GM21576 (cell line): Measurements from ENCODE around the gene TXNIP.

ENCODE experiments used
- ATAC-seq: cut with Tn5 transposase; IDR thresholded peaks from one replicate; pipeline ENCODE4 v1.9.1; 2021; ENCODE audit warnings: mild to moderate bottlenecking, moderate library complexity; ENCODE audit not compliant: unreplicated experiment

The TXNIP gene

GRCh38 chr1:145964328-145965118, 31.9 kb downstream of the TXNIP start, which contains the start of the genes ANKRD34A and POLR3GL:
TSS of gene ANKRD34A (minus strand) at chr1:145964575. CDS start at chr1:145961759, 2,816 bp downstream.
TSS of gene POLR3GL (plus strand) at chr1:145964690. CDS start at chr1:145974866, 10,176 bp downstream.
- peak; percentile 86 for ATAC-seq

GRCh38 chr1:145963265-145964019, 32.9 kb downstream of the TXNIP start:
- ATAC-seq, result no peak

- ATAC-seq, result no peak
These were observed 33.9 kb downstream of the TXNIP start for GRCh38 chr1:145962157-145963102.

- ATAC-seq, result no peak
These were observed 34.8 kb downstream of the TXNIP start for GRCh38 chr1:145961425-145962156.

- no peak for ATAC-seq
These were observed 35.3 kb downstream of the TXNIP start for GRCh38 chr1:145961109-145961424.

- ATAC-seq, result no peak
These were observed 35.8 kb downstream of the TXNIP start for GRCh38 chr1:145960468-145961108.

GRCh38 chr1:145959957-145960467, 36.4 kb downstream of the TXNIP start:
- no peak for ATAC-seq

GRCh38 chr1:145959333-145959732, 37.0 kb downstream of the TXNIP start:
- ATAC-seq, result no peak

GRCh38 chr1:145958734-145959133, 37.6 kb downstream of the TXNIP start:
- ATAC-seq, result no peak

- ATAC-seq, result peak; percentile 87
These were observed 38.7 kb downstream of the TXNIP start, which contains the start of gene LIX1L for GRCh38 chr1:145957443-145958319. TSS of gene LIX1L (minus strand) at chr1:145958017. CDS start at chr1:145957927, 90 bp downstream.

GRCh38 chr1:145956781-145957442, 39.5 kb downstream of the TXNIP start:
- ATAC-seq, result no peak

- ATAC-seq, result no peak
These were observed 40.0 kb downstream of the TXNIP start for GRCh38 chr1:145956361-145956760.

- no peak for ATAC-seq
These were observed 40.9 kb downstream of the TXNIP start for GRCh38 chr1:145955436-145955835.

- ATAC-seq, result no peak
These were observed 42.5 kb downstream of the TXNIP start for GRCh38 chr1:145953861-145954260.

- ATAC-seq, result no peak
These were observed 43.5 kb downstream of the TXNIP start for GRCh38 chr1:145952903-145953302.

GRCh38 chr1:145951526-145951925, 44.9 kb downstream of the TXNIP start:
- no peak for ATAC-seq

GRCh38 chr1:145949219-145949618, 47.2 kb downstream of the TXNIP start:
- no peak for ATAC-seq

GRCh38 chr1:145947551-145947950, 48.8 kb downstream of the TXNIP start:
- ATAC-seq, result no peak
